ENCODE measurements around the gene EML6. TPM values are rescaled to one million over a fixed set of nuclear protein-coding genes. Genes with fewer than 3 reads are reported as not detected.

Gene EML6
- total RNA-seq, 1 donor from 2014 or later = 0.90 TPM

GRCh38 chr2:54776494-54776893 is 53.0 kb downstream of the EML6 start:
- Mint-ChIP-seq H3K9me3 (ENCODE audit: unreplicated experiment) (no peaks in the 10 kb centered on the region), H3K27me3 (ENCODE audit: unreplicated experiment) (peaks cover 2% of the 10 kb centered on the region), H3K4me3 (ENCODE audit: unreplicated experiment) (no peak overlapping the region), H3K36me3 (ENCODE audit: low read depth, unreplicated experiment) (peaks cover 3% of the 10 kb centered on the region), H3K4me1 (ENCODE audit: unreplicated experiment) (no peaks in the 10 kb centered on the region), H3K27ac (ENCODE audit: unreplicated experiment) (no peak overlapping the region)
- TF ChIP-seq CTCF (IDR thresholded peaks at IDR 0.05; ENCODE audit: unreplicated experiment) = no peak
- no peak for DNase-seq (ENCODE audit: low spot score)

- no peak for TF ChIP-seq CTCF (IDR thresholded peaks at IDR 0.05; ENCODE audit: unreplicated experiment)
- Mint-ChIP-seq H3K27me3 (ENCODE audit: unreplicated experiment) (no peaks in the 10 kb centered on the region), H3K4me3 (ENCODE audit: unreplicated experiment) (no peak overlapping the region)
Observed at GRCh38 chr2:54783349-54783748, 59.9 kb downstream of the EML6 start.

GRCh38 chr2:54787270-54787669 is 63.8 kb downstream of the EML6 start:
- no peak for DNase-seq (ENCODE audit: low spot score)
- H3K27ac Mint-ChIP-seq (ENCODE audit: unreplicated experiment) = no peak overlapping the region
- H3K36me3 Mint-ChIP-seq (ENCODE audit: low read depth, unreplicated experiment) = no peaks in the 10 kb centered on the region
- no peaks in the 10 kb centered on the region for H3K9me3 Mint-ChIP-seq (ENCODE audit: unreplicated experiment)
- no peak overlapping the region for H3K4me3 Mint-ChIP-seq (ENCODE audit: unreplicated experiment)
- TF ChIP-seq CTCF (IDR thresholded peaks at IDR 0.05; ENCODE audit: unreplicated experiment) = no peak
- no peaks in the 10 kb centered on the region for H3K27me3 Mint-ChIP-seq (ENCODE audit: unreplicated experiment)
- H3K4me1 Mint-ChIP-seq (ENCODE audit: unreplicated experiment) = no peaks in the 10 kb centered on the region

More at GRCh38 chr2:54783349-54783748, 59.9 kb downstream of the EML6 start:
- Mint-ChIP-seq H3K27ac (ENCODE audit: unreplicated experiment) (no peak overlapping the region), H3K4me1 (ENCODE audit: unreplicated experiment) (no peaks in the 10 kb centered on the region), H3K9me3 (ENCODE audit: unreplicated experiment) (no peaks in the 10 kb centered on the region), H3K36me3 (ENCODE audit: low read depth, unreplicated experiment) (no peaks in the 10 kb centered on the region)
- DNase-seq (ENCODE audit: low spot score) = no peak

- Mint-ChIP-seq H3K27ac (ENCODE audit: unreplicated experiment) (no peak overlapping the region), H3K36me3 (ENCODE audit: low read depth, unreplicated experiment) (no peaks in the 10 kb centered on the region), H3K9me3 (ENCODE audit: unreplicated experiment) (no peaks in the 10 kb centered on the region), H3K27me3 (ENCODE audit: unreplicated experiment) (no peaks in the 10 kb centered on the region), H3K4me1 (ENCODE audit: unreplicated experiment) (no peaks in the 10 kb centered on the region), H3K4me3 (ENCODE audit: unreplicated experiment) (no peak overlapping the region)
- DNase-seq (ENCODE audit: low spot score) = no peak
- TF ChIP-seq CTCF (IDR thresholded peaks at IDR 0.05; ENCODE audit: unreplicated experiment) = no peak
Observed at GRCh38 chr2:54787755-54788366, 64.4 kb downstream of the EML6 start.

- no peak overlapping the region for H3K27ac Mint-ChIP-seq (ENCODE audit: unreplicated experiment)
- H3K9me3 Mint-ChIP-seq (ENCODE audit: unreplicated experiment) = no peaks in the 10 kb centered on the region
- no peak overlapping the region for H3K4me3 Mint-ChIP-seq (ENCODE audit: unreplicated experiment)
- peaks cover 10% of the 10 kb centered on the region for H3K4me1 Mint-ChIP-seq (ENCODE audit: unreplicated experiment)
- DNase-seq (ENCODE audit: low spot score) = no peak
- TF ChIP-seq CTCF (IDR thresholded peaks at IDR 0.05; ENCODE audit: unreplicated experiment) = no peak
- no peaks in the 10 kb centered on the region for H3K27me3 Mint-ChIP-seq (ENCODE audit: unreplicated experiment)
- no peaks in the 10 kb centered on the region for H3K36me3 Mint-ChIP-seq (ENCODE audit: low read depth, unreplicated experiment)
Observed at GRCh38 chr2:54789878-54790277, 66.4 kb downstream of the EML6 start.
